Ecto neural progenitor cell (in vitro differentiated cells): ENCODE results near the gene PTGR2.
"Not testable (repeated sequence)": the region's sequence is repeated elsewhere in the genome, so short reads cannot be mapped to it uniquely, and the experiment has no call there.

Source experiments
- DNase-seq: peaks from one replicate; pipeline ENCODE4 v3.0.0-alpha.2; 2018; ENCODE audit warnings: low spot score

The PTGR2 gene

DNA sequence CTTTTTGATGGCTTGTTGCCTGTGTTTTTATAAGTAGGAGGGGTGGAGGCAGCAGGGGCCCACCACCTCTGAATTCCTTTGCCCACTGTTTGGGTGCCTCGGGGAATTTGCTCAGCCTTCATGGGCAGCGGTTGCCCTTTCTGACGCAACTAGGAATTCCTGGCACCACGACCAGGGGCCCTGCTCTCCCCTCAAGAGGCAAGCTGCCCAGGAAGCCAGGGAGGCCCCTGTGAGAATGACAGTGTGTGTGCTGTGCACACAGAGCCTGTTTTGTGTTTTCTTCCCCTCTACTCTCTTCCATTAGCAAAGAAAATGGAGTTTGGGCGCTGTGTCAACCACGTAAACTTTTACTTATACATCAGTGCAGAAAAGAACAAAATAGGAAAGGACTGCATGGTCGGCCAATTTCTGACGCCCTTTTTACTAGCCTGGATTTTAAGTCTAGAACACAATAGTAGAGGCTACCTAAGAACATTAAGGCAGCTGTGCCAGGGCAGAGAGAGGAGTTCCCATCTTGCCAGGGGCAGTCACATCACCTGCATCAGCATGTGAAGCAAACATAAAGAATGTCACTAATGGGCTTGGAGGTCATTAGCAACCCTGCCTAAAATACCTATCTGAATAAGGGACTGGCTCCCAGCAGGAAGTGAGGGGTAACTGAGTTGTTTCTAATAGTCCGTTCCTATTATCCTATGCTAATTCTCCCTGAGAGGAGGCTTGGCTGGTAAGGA lies 17.9 kb upstream of the PTGR2 start:
- DNase-seq, result no peak

DNA sequence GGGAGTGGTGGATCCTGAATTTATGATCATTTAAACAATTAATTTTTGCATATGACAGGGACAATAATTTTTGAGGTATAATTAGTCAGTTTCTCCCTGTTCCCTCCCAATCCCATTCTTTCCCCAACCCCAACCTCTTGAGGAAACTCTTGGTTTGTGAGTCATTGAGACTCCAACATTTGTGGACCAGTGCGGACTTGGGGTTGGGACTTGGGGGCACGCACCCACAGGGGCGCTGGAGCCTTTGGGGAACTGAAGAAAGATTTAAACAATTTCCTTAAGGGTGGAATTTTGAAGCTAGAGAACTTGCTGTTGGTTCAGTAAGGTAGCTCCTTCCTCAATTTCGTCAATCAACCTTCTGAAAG lies 17.4 kb upstream of the PTGR2 start:
- no peak for DNase-seq

DNA sequence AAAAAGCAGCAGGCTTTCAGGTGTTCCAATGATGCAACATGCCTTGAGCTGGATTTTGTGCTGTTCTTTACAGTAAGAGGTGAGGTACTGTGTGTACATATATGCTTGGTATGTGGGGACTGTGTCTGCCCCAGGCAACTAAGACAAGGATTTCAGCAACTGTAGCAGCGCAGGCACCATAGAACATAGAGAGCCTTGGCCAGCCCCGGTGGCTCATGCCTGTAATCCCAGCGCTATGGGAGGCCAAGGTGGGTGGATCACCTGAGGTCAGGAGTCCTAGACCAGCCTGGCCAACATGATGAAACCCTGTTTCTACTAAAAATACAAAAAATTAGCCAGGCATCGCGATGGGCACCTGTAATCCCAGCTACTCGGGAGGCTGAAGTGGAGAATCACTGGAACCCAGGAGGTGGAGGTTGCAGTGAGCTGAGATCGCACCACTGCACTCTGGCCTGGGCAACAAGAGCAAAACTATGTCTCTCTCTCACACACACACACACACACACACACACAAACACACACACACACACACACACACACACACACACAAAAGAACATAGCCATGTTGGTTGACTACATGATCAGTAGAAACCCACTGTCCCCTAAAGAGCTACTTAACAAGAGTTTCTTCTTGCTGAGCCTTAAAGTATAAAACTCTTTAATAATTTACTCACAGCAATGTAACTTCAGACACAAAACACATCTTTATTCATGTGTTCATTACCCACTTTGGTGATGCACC lies 13.2 kb upstream of the PTGR2 start:
- DNase-seq, result not testable (repeated sequence)

DNA sequence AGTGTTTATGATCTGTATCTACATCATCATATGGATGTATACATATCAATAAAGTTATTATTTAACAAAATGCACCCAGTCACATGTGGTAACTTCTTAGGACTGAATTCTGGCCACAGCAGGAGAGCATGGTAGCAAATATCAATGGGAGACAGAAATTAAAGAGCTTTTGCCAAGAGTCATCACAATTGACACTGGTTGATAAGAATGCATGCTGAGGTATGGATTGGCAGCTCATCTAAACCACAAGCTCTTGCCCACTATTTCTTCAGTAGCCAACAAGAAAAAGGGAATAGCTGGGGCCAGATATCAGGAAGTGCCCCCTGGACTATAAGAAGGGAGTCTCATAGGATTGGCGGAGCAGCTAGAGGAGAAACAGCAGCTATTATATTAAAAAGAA lies 9.4 kb upstream of the PTGR2 start:
- no peak for DNase-seq

DNA sequence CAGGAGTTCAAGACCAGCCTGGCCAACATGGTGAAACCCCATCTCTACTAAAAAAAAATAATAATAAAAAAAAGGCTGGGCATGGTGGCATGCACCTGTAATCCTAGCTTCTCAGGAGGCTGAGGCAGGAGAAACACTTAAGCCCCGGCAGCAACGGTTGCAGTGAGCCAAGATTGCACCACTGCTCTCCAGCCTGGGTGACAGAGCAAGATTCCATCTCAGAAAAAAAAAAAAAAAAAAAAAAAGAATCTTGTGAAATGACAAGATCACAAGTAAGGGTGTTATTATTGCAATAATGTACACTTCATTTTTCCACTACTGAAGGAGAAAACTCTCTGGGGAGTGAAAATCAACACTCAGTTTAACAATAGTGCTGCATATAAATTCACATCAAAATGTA lies 8.8 kb upstream of the PTGR2 start:
- no peak for DNase-seq

DNA sequence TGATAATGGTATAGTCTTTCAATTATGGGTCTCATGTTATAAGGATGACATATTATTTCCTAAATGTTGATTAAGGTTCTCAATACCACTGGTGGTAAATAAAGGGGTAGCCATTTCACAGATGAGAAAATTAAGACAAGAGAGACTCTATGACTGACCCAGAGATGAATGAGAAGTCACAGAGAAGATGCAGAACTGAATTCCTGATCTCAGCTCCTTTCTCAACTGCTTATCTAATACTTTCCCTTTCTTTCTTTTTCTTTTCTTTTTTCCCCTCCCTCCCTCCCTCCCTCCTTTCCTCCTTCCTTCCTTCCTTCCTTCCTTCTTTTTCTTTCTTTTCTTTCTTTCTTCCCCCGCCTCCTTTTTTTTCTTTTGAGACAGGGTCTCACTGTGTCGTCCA lies 8.3 kb upstream of the PTGR2 start:
- no peak for DNase-seq

DNA sequence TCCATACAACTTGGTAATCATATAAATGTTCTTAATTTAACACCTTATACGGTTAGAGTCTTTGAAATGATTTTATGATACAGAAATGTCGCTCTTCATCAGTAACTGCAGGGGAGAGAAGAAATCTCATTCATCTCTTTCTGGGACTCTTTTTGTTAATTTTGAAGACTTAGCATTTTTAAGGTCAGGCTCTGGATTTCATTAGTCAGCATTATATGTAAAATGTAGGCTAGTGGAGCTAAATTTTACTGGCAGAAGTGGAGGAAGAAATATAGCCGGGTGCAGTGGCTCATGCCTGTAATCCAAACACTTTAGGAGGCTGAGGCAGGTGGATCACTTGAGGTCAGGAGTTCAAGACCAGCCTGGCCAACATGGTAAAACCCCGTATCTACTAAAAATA lies 4.7 kb upstream of the PTGR2 start:
- no peak for DNase-seq

DNA sequence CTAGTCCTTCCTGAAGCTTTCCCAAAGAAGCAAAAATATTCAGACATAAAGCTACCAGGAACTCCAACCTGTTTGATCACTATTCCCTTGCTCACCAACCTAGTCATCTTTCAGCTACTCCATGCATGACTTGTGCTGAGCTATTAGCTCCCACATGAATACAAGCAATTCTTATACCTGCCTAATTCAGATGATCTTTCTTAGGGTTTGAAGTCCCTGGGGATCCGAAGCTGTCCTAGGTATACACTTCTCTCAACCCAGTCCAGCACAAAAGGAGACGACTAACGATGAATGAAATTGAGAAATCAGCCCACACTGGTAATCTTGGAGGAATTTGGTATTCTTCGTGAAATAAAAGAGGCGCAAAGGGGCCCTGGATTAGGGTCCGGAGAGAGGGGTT lies 631 bp upstream of the PTGR2 start:
- DNase-seq, result no peak

DNA sequence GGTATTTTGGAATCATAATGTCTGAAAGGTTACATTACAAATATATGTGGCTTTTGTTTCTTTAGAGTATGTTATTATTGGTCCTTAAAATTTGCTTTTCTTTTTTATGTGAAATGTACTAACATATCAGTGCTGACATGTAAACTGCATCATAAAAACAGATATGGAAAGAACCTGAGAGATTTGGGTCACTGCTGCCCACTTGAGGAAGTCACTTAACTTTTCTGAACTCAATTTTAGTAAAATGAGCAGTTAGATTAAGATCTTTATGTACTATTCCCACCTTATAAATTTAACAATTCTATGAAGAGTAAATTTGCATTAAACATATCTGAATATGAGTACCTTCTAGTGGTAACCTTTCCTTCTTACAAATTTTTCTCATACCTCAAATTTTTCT lies 7.5 kb downstream of the PTGR2 start:
- DNase-seq, result no peak

DNA sequence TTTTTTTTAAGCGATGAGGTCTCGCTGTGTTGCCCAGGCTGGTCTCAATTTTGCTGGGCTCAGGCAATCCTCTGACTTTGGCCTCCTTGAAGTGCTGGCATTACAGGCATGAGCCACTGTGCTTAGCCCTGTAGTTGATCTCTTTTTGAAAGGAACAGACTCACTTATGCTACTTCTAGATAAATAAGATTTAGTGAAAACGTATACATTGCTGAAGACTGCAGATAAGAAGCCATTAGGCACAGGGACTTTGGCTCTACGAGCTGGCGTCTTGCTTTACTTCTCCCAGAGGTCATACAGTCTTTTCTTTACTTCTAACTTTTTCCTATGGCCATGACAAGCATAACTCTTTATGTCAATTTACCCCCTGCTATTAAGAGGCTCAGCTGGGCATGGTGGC lies 9.4 kb downstream of the PTGR2 start:
- DNase-seq, result no peak

DNA sequence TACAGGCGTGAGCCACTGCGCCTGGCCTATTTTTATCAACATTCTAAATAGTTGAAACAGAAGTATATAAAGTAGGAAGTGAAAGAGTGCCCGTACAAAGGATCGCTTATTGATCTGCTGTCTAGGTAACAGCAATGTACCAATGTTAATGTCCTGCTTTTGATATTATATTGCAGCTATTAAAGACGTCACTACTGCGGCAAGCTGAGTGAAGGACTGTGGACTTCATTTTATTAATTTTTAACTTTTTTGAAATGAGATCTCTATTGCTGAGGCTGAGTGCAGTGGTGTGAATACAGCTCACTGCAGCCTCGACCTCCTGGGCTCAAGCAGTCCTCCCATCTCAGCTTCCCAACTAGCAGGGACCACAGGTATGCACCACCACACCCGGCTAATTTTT lies 10.8 kb downstream of the PTGR2 start:
- no peak for DNase-seq

DNA sequence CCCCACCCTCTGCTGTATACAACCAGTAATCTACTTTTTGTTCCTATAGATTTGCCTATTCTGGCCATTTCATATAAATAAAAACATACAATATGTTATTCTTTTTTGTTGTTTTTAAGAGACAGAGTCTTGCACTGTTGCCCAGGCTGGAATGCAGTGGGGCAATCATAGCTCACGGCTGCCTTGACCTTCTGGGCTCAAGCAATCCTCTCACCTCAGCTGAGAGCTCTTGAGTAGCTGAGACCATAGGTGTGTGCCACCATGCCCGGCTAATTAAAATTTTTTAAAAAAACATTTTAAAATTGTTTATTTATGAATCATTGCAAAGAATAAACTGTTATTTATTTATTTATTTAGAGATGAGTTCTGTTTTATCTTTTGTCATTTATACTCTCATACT lies 11.6 kb downstream of the PTGR2 start:
- no peak for DNase-seq

DNA sequence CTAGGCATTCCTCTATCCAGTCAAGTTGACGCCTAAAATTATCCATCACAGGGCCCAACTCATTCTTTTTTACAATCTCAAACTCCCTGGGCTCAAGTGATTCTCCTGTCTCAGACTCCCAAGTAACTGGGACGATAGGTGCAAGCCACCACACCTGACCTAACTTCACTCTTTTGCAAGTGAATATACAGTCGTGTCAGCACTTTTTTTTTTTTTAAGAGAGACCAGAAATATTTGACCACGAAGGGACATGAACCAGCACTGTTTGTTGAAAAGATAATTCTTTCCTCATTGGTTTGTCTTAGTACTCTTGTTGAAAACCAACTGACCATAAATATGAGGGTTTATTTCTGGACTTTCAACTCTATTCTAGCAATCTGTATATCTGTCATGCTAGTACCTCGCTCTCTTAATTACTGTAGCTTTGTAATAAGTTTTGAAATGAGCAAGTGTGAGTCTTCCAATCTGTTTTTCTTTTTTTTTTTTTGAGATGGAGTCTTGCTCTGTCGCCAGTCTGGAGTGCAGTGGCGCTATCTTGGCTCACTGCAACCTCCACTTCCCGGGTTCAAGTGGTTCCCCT lies 14.0 kb downstream of the PTGR2 start:
- no peak for DNase-seq

DNA sequence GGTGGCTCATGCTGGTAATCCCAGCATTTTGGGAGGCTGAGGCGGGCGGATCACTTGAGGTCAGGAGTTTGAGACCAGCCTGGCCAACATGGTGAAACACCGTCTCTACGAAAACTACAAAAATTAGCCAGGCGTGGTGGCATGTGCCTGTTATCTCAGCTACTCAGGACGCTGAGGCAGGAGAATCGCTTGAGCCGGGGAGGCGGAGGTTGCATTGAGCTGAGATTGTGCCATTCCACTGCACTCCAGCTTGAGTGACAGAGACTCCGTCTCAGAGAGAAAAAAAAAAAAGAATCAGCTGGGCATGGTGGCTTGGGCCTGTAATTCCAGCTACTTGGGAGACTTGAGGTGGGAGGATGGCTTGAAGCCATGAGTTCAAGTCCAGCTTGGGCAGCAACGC lies 18.1 kb downstream of the PTGR2 start:
- DNase-seq, result not testable (repeated sequence)

DNA sequence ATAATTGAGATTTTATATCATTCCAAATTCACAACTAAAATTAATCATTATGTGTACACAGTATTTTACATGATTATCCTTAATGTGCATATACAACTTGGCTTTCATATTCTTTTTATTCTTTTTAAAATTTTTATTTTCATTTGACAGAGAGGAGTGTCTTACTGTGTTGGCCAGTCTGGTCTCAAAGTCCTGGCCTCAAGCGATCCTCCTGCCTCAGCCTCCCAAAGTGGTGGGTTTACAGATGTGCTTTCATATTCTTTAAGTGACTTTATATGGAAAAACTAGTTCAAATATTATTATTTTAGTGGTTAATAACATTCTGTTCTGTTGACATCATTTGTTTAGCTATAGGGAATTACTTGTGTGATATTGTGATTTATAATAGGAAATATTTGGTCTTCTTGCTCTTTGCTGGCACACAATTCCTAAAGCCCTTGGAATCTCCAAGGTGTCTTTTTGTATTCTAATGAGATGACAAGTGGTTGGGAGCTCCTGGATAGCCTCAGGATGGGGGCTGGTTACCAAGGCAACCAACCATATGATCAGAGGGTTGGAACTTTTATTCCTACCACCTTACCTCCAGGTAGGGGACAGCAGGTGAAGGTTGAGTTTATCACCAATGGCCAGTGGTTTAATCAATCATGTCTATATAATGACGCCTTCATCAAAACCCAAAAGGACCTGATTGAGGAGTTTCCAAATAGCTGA lies 19.0 kb downstream of the PTGR2 start:
- DNase-seq, result no peak

DNA sequence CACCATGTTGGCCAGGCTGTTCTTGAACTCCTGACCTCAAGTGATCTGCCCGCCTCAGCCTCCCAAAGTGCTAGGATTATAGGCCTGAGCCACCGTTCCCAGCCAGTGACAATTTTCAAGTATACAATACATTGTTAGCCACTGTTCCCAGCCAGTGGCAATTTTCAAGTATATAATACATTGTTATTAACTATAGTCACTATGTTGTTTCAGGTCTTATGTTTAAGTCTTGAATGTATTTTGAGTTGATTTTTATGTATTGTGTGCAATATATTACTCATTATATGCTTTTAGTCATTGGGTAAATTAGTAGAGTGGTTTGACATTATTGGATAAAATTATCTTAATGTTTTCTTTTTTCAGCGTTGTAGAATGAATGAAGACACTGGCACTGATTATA lies 22.0 kb downstream of the PTGR2 start:
- no peak for DNase-seq

DNA sequence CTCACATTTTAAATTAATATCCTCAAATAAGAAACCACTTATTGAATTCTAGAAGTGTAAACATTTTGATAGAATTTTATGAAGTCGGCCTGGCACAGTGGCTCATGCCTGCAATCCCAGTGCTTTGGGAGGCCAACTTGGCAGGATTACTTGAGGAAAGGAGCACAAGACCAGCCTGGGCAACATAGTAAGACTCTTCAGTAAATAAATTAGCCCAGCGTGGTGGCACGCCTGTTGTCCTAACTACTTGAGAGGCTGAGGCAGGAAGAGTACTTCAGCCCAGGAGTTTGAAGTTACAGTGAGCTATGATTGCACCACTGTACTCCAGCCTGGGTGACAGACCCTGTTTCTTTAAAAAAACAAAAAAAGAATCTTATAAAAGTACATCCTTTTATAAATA lies 26.2 kb downstream of the PTGR2 start:
- DNase-seq, result no peak

DNA sequence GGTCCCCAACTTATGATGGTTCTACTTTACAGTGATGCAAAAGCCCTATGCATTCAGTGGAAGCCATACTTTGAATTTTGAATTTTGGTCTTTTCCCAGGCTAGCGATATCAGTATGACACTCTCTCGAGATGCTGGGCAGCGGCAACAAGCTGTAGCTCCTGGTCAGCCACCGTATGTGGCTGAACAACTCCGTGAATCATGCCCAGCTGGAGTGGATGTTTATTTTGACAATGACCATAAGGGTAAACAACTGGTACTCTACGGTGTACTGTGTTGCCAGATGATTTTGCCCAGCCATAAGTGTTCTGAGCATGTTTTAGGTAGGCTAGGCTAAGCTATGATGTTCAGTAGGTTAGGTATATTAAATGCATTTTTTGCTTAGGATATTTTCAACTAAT lies 26.8 kb downstream of the PTGR2 start:
- DNase-seq, result no peak

DNA sequence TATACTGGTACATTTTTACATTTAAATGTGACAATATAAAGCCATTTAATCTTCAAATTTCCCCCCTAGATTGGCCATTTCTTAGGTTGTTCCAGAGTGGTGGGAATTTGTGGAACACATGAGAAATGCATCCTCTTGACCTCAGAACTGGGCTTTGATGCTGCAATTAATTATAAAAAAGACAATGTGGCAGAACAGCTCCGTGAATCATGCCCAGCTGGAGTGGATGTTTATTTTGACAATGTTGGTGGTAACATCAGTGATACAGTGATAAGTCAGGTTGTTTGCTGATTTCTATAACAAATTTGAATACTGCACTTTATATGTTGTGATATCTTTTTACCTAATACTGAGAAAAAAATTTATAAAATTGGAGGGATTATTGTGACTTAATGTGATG lies 27.4 kb downstream of the PTGR2 start:
- no peak for DNase-seq

DNA sequence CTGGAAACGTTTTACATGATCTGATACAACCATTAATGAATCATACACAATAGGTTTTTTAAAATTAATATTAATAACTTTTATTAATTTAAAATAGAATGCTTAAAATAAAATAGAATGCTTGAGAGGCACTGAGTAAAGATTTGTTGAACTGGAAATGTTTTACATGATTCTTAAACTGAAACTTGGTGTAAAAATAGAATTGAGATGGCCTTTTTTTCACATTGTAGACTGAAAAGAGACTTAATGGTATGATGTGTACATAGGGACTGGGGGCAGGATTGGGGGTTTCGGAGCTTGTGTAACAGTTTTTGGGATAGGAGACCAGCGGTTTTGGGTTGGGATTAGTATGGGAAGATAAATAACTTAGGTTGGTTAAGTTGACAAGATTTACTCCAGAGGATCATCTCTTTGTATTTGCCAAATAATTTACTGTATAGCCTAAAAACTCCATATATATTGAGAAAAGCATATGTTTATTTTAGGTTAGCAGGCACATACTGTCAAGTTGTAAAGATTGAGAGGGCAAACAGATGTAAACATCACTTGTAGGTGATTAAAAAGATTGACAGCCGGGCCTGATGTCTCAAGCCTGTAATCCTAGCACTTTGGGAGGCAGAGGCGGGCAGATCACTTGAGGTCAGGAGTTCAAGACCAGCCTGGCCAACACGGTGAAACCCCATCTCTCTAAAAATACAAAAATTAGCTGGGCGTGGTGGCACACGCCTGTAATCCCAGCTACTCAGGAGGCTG lies 33.0 kb downstream of the PTGR2 start:
- DNase-seq, result no peak

DNA sequence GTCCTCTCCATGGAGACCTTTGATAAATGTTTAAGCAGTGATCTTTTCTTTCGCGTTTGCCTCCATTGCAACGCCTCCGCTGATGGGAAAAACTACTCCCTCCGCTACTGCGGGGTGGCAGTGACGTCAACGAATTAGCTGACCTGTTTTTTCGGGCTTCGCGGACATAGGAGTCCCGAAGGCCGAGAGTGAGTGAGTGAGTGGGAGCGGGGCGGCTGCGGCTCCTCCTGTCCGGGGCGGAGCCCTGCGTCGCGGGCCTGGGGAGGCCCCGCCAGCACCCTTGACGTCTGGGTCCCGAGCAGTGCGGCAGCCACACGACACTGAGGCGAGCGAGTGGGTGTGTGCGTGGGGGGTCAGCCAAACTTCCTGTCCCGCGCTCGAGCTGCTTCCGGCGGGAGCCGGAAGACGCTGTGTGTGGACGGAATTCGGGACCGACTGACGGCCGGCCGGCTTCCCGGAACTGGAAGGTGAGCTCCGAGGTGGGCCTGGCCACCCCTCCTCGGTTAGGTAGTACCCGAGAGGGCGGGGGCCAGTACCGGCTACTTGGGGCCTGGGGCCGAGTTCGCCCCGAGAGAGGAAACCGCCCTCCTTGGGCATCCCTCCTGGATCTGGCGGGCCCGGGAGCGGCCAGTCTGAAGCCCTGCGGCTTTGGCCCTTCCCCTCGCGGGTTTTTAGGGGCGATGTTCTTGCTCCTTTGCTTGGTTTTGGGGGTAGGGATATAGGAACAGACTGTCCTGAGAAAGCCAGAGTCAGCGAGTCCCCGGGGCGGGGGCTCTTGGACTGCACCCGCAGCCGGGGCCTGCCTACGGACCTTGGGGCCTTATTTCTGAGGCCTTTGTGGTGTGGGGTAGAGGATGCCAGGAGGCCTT lies 35.1 kb downstream of the PTGR2 start, which contains the start of gene ZNF410:
TSS of gene ZNF410 (plus strand) at position 411 of the 869 bp plus-strand sequence. CDS start 5,317 bp downstream, outside the sequence.
- peak; percentile 90 for DNase-seq
